ENCODE measurements around the gene TEX2. TPM values are rescaled to one million over a fixed set of nuclear protein-coding genes. Genes with fewer than 3 reads are reported as not detected.

TEX2 gene
- total RNA-seq, 3 donors from 2014 or later: 27.5 to 38.5 (median 30.2) TPM

DNA sequence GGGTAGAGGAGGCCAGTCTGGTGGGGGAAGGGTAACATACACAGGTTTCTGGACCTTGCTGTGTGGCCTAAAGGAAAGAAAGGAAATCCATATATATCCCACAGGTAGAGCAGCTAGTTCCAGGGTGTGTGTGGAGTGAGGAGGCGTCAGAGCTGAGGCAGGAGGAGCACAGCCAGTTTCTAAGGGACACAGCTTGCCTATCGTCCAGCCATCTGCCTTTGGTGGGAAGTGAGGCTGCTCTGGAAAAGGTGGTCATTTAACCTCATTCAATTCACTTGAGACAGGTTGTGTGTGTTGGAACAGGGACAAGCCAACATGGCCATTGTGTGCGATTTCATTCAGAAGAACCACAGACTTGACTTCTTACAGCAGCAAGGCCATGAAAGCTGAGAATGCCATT lies 96.2 kb downstream of the TEX2 start:
- H3K9me3 ChIP-seq: no peaks in the 10 kb centered on the region
- DNase-seq (no peak), ATAC-seq (no peak)
- no peak overlapping the region for H3K4me3 ChIP-seq
- TF ChIP-seq, protein P1, sequence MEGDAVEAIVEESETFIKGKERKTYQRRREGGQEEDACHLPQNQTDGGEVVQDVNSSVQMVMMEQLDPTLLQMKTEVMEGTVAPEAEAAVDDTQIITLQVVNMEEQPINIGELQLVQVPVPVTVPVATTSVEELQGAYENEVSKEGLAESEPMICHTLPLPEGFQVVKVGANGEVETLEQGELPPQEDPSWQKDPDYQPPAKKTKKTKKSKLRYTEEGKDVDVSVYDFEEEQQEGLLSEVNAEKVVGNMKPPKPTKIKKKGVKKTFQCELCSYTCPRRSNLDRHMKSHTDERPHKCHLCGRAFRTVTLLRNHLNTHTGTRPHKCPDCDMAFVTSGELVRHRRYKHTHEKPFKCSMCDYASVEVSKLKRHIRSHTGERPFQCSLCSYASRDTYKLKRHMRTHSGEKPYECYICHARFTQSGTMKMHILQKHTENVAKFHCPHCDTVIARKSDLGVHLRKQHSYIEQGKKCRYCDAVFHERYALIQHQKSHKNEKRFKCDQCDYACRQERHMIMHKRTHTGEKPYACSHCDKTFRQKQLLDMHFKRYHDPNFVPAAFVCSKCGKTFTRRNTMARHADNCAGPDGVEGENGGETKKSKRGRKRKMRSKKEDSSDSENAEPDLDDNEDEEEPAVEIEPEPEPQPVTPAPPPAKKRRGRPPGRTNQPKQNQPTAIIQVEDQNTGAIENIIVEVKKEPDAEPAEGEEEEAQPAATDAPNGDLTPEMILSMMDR (IDR thresholded peaks at IDR 0.05): no peak
- intact Hi-C loops (cut with DNase I, micrococcal nuclease): loop anchor here in 1 of 2 donors (10.0 kb wide), 1 partner anchor 88 kb away; no protein-coding TSS in a partner anchor
- H3K36me3 ChIP-seq (ENCODE audit: low read depth): no peaks in the 10 kb centered on the region
- no peaks in the 10 kb centered on the region for H3K4me1 ChIP-seq (ENCODE audit: low read depth)

DNA sequence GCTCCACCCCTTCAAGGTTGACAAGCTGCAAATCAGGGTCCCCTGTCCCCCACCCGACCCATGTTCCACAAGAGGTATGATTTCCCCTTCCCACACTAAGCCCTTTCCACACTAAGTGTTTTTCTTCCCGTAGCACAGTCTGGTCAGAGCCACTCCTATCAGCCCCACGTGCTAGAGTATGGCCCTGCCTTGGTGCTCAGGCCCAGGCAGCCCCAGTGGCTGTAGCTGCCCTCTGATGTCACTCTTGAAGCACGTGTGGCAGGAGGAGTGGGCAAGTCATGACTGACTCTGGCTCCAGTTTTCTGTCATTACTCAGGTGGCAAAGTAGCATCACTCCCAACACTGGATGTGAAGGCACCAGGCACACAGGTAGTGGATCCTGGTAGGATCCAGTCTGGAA lies 97.7 kb downstream of the TEX2 start:
- Histone ChIP-seq H3K4me1 (ENCODE audit: low read depth) (no peaks in the 10 kb centered on the region), H3K36me3 (ENCODE audit: low read depth) (no peaks in the 10 kb centered on the region), H3K9me3 (no peaks in the 10 kb centered on the region), H3K4me3 (no peak overlapping the region)
- DNase-seq (no peak), ATAC-seq (no peak)
- intact Hi-C loops (cut with DNase I, micrococcal nuclease): loop anchor here in 1 of 2 donors (10.0 kb wide), 1 partner anchor 89 kb away; no protein-coding TSS in a partner anchor
- TF ChIP-seq, protein P1 (IDR thresholded peaks at IDR 0.05): no peak

DNA sequence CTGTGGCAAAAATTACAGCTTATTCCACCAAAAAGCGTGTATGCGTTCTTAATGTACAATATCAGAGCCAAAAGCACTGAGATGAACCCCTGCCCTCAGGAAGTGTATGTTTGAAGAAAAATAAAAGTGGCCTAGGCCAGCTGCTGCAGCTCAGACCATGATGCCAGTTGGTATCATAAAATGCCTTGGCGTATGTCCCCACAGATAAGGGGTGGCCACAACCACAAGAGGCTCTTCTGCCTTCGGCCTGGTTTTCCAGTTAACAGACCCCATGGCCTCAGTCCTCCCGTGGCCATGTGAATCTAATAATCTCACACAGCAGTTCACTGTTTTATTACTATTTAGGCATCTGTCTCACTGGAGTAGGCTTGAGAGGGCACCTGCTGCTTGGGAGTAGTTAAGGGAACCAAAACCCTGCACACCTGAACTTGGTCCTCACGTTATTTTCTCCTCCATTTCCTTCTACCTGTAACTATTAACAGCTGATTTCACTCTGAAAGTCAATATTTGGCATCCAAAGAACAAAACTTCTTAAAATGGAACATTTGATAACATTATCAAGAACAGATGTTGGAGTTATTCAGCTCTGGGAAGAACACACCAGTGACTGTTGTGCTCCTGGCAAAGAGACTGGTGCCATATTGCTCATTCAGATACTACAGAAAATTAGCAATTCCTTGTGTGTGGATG lies 98.3 kb downstream of the TEX2 start:
- DNase-seq (no peak), ATAC-seq (no peak)
- TF ChIP-seq, protein P1 (IDR thresholded peaks at IDR 0.05): no peak
- Histone ChIP-seq H3K36me3 (ENCODE audit: low read depth) (no peaks in the 10 kb centered on the region), H3K9me3 (no peaks in the 10 kb centered on the region), H3K4me3 (no peak overlapping the region), H3K4me1 (ENCODE audit: low read depth) (no peaks in the 10 kb centered on the region)
- intact Hi-C loops (cut with DNase I, micrococcal nuclease): loop anchor here in 1 of 2 donors (10.0 kb wide), 1 partner anchor 90 kb away; no protein-coding TSS in a partner anchor

DNA sequence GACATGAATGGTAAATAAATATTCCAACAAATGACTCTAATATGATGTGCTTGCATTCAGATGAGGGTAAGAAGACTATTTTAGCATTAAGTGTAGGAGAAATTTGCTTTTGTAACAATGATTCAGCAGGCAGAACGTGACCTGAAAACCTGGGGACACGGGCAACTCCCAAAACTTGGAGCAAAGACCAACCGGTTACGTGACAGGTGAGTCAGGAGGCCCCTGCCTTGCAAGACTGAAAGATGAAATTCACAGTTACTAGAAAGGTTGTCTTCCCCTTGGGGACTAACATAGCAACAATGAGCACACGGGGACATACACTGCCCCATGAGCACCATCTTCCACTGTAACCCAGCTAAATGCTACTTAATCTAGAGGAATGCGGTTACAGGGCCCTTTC lies 99.6 kb downstream of the TEX2 start:
- Histone ChIP-seq H3K4me1 (ENCODE audit: low read depth) (no peaks in the 10 kb centered on the region), H3K4me3 (no peak overlapping the region), H3K36me3 (ENCODE audit: low read depth) (no peaks in the 10 kb centered on the region), H3K9me3 (no peaks in the 10 kb centered on the region)
- DNase-seq: no peak
- intact Hi-C loops (cut with DNase I, micrococcal nuclease): loop anchor here in 1 of 2 donors (10.0 kb wide), 1 partner anchor 91 kb away; no protein-coding TSS in a partner anchor
- TF ChIP-seq, protein P1 (IDR thresholded peaks at IDR 0.05): no peak
- ATAC-seq: no peak

DNA sequence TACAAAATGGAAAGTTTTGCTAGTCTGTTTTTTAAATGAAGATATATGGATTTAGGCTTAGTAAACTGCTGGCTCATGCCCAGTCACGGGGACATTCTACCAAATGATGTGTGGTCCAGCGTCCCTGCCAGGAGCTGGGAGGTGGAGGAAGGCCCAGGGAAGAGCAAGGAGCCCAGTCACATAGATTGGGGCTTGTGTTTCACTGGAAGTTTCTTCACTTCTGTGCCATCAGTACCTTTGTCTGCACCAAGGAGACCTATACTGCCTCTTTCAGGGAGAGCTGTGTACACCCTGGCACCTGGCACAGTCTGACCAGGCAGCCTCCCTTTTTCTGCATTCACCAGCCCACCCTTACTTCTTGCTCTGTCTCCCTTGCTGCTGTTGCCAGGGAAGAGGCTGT lies 100.5 kb downstream of the TEX2 start:
- no peaks in the 10 kb centered on the region for H3K4me1 ChIP-seq (ENCODE audit: low read depth)
- no peak for ATAC-seq
- TF ChIP-seq, protein P1 (IDR thresholded peaks at IDR 0.05): no peak
- no peak overlapping the region for H3K4me3 ChIP-seq
- intact Hi-C loops (cut with DNase I, micrococcal nuclease): loop anchor here in 1 of 2 donors (10.0 kb wide), 1 partner anchor 92 kb away; no protein-coding TSS in a partner anchor
- no peak for DNase-seq
- H3K9me3 ChIP-seq: no peaks in the 10 kb centered on the region
- H3K36me3 ChIP-seq (ENCODE audit: low read depth): no peaks in the 10 kb centered on the region
